SK-N-SH (cell line): ENCODE measurements around the gene GCA. TPM values are rescaled to one million over a fixed set of nuclear protein-coding genes. Genes with fewer than 3 reads are reported as not detected.

Experiments used
- CTCF ChIA-PET: fragments of 300-600, 350-600 bp; formaldehyde crosslinking; extraction: SDS; loops from one replicate; lab custom pipeline; 2021; lab: Yijun Ruan, JAX
- POLR2A ChIA-PET: fragments of 350-600 bp; sonication (Branson Sonifier 250); formaldehyde crosslinking; extraction: SDS; loops from one replicate; lab custom pipeline; 2020; ENCODE audit warnings: antibody characterized with exemption, inconsistent platforms; lab: Yijun Ruan, JAX
- DNase-seq: peaks from one replicate; pipeline ENCODE4 v3.0.0; 2012
- H2AFZ ChIP-seq: fragments of 200-600 bp; sonication (generic); 2 replicates; pipeline ENCODE4 v1.8.1; 2016; ENCODE audit warnings: antibody characterized with exemption, mild to moderate bottlenecking, low read depth
- H3F3A ChIP-seq: fragments of 200-600 bp; sonication (generic); replicated peaks from 2 replicates; pipeline ENCODE3; 2016; ENCODE audit warnings: antibody characterized with exemption, mild to moderate bottlenecking; ENCODE audit not compliant: insufficient read depth
- H3K27ac ChIP-seq, 2 experiments: fragments of 200-500 bp in 1 of 2; fragments of 200-600 bp in 1 of 2; sonication (Bioruptor generic) in 1 of 2; sonication (generic), shearing (Covaris generic) in 1 of 2; 2 replicates each; pipeline versions ENCODE4 v1.5.1 to v1.6.1; 2014 to 2016; ENCODE audit warnings: low read depth in 2 of 2, inconsistent platforms in 1 of 2, low read length in 1 of 2, mild to moderate bottlenecking in 1 of 2, mixed read lengths in 1 of 2
- H3K27me3 ChIP-seq: fragments of 200-600 bp; sonication (generic), shearing (Covaris generic); 2 replicates; pipeline ENCODE4 v1.6.1; 2016; ENCODE audit warnings: mixed run types; ENCODE audit not compliant: insufficient read depth
- H3K36me3 ChIP-seq, 2 experiments: fragments of 200-500 bp in 1 of 2; fragments of 200-600 bp in 1 of 2; sonication (Bioruptor generic) in 1 of 2; sonication (generic) in 1 of 2; replicated peaks in 1 of 2; 2 replicates each; pipeline versions ENCODE3 to v1.5.1; 2014 to 2016; ENCODE audit warnings: low read length in 1 of 2, mild to moderate bottlenecking in 1 of 2; ENCODE audit not compliant: insufficient read depth in 2 of 2, control insufficient read depth in 1 of 2
- H3K4me1 ChIP-seq, 2 experiments: fragments of 200-500 bp in 1 of 2; fragments of 200-600 bp in 1 of 2; sonication (Bioruptor generic) in 1 of 2; sonication (generic), shearing (Covaris generic) in 1 of 2; 2 replicates each; pipeline versions ENCODE4 v1.5.1 to v1.6.1; 2014 to 2016; ENCODE audit warnings: low read depth in 1 of 2, low read length in 1 of 2, mixed run types in 1 of 2; ENCODE audit not compliant: insufficient read depth in 2 of 2, control insufficient read depth in 1 of 2
- H3K4me2 ChIP-seq: fragments of 200-600 bp; sonication (generic), shearing (Covaris generic); 2 replicates; pipeline ENCODE4 v1.6.1; 2017; ENCODE audit warnings: mixed run types
- H3K4me3 ChIP-seq, 2 experiments: fragments of 200-500 bp in 1 of 2; fragments of 200-600 bp in 1 of 2; sonication (Bioruptor generic) in 1 of 2; sonication (generic), shearing (Covaris generic) in 1 of 2; 2 replicates each; pipeline versions ENCODE4 v1.5.1 to v1.8.1; 2014 to 2016; ENCODE audit warnings: low read depth in 2 of 2, inconsistent platforms in 1 of 2, low read length in 1 of 2, mild to moderate bottlenecking in 1 of 2, mixed read lengths in 1 of 2, moderate library complexity in 1 of 2
- H3K79me2 ChIP-seq: fragments of 200-600 bp; sonication (generic); 2 replicates; pipeline ENCODE4 v1.8.1; 2017; ENCODE audit warnings: mild to moderate bottlenecking; ENCODE audit not compliant: insufficient read depth
- H3K9ac ChIP-seq: fragments of 200-600 bp; sonication (generic); 2 replicates; pipeline ENCODE4 v1.6.1; 2017; ENCODE audit warnings: mixed run types
- H3K9me2 ChIP-seq: fragments of 200-600 bp; sonication (generic); 2 replicates; pipeline ENCODE4 v1.6.1; 2017; ENCODE audit warnings: mixed run types
- H3K9me3 ChIP-seq: fragments of 200-600 bp; sonication (generic); 2 replicates; pipeline ENCODE4 v1.6.1; 2017; ENCODE audit warnings: mixed run types, mild to moderate bottlenecking, moderate library complexity
- H4K20me1 ChIP-seq: fragments of 200-600 bp; sonication (generic); 2 replicates; pipeline ENCODE4 v1.6.1; 2017; ENCODE audit warnings: mild to moderate bottlenecking, mixed run types; ENCODE audit not compliant: insufficient read depth
- CTCF ChIP-seq: fragments of 200-600 bp; sonication (generic); IDR thresholded peaks from 2 replicates; pipeline ENCODE4 v1.6.1; 2017; ENCODE audit warnings: antibody characterized with exemption, mild to moderate bottlenecking, moderate library complexity
- ELF1 ChIP-seq: IDR thresholded peaks from 2 replicates; pipeline ENCODE4 v1.4.0; 2012
- FOSL2 ChIP-seq: IDR thresholded peaks from 2 replicates; pipeline ENCODE4 v1.4.0; 2012; ENCODE audit warnings: low read depth, mild to moderate bottlenecking, moderate library complexity, borderline replicate concordance
- FOXJ3 ChIP-seq: sonication (generic); formaldehyde crosslinking; IDR thresholded peaks from 2 replicates; pipeline ENCODE4 v1.5.1; 2020; ENCODE audit warnings: mild to moderate bottlenecking, missing genetic modification reagents
- MAX ChIP-seq: IDR thresholded peaks from 2 replicates; pipeline ENCODE4 v1.4.0; 2012; ENCODE audit warnings: low read depth
- MEF2A ChIP-seq: IDR thresholded peaks from 2 replicates; pipeline ENCODE4 v1.4.0; 2012; ENCODE audit warnings: low read depth, borderline replicate concordance
- NFIC ChIP-seq: IDR thresholded peaks from 2 replicates; pipeline ENCODE4 v1.4.0; 2012; ENCODE audit warnings: borderline replicate concordance
- NRF1 ChIP-seq: IDR thresholded peaks from 2 replicates; pipeline ENCODE4 v1.6.1; 2012; ENCODE audit warnings: low read depth, mild to moderate bottlenecking, low read length
- POLR2AphosphoS5 ChIP-seq: IDR thresholded peaks from 2 replicates; pipeline ENCODE4 v1.6.1; 2012; ENCODE audit warnings: low read depth, low read length
- RAD21 ChIP-seq: IDR thresholded peaks from 2 replicates; pipeline ENCODE4 v1.6.1; 2012; ENCODE audit warnings: mild to moderate bottlenecking, low read length
- RFX5 ChIP-seq: IDR thresholded peaks from 2 replicates; pipeline ENCODE4 v1.6.1; 2012; ENCODE audit warnings: mild to moderate bottlenecking, improper control_type of control experiment, low read length
- RXRA ChIP-seq: IDR thresholded peaks from 2 replicates; pipeline ENCODE4 v1.4.0; 2012; ENCODE audit warnings: low read depth, mild to moderate bottlenecking, borderline replicate concordance
- WGBS: methylation state at CpG from one replicate; pipeline ENCODE4 v1.1.6; 2017; ENCODE audit warnings: low lambda C conversion rate; 5-methylcytosine and 5-hydroxymethylcytosine counted together
- polyA plus RNA-seq, 3 experiments: library from polyadenylated mRNA; depleted of rRNA; stranded (reverse); fragments of >200 nt; gene quantifications; 2 replicates each; pipeline ENCODE4 v1.2.3, GENCODE V29; 2012
- TF ChIP-seq, protein P1 (sequence below): IDR thresholded peaks from 2 replicates; pipeline ENCODE4 v1.4.0; 2012; ENCODE audit warnings: low read depth, borderline replicate concordance
- TF ChIP-seq, protein P2 (sequence below): IDR thresholded peaks from 2 replicates; pipeline ENCODE4; 2012
- TF ChIP-seq, protein P3 (sequence below): fragments of 150-350 bp; IDR thresholded peaks from 2 replicates; pipeline ENCODE4 v1.6.1; 2016; ENCODE audit warnings: mild to moderate bottlenecking, low read depth, low read length
- TF ChIP-seq, protein P4 (sequence below): IDR thresholded peaks from 2 replicates; pipeline ENCODE4 v1.6.1; 2012; ENCODE audit warnings: mild to moderate bottlenecking, low read depth, low read length, moderate library complexity

Gene GCA
- polyA plus RNA-seq, 1 of the 3 experiments (the other 2 are of a cell fraction), result 12.2 TPM

DNA sequence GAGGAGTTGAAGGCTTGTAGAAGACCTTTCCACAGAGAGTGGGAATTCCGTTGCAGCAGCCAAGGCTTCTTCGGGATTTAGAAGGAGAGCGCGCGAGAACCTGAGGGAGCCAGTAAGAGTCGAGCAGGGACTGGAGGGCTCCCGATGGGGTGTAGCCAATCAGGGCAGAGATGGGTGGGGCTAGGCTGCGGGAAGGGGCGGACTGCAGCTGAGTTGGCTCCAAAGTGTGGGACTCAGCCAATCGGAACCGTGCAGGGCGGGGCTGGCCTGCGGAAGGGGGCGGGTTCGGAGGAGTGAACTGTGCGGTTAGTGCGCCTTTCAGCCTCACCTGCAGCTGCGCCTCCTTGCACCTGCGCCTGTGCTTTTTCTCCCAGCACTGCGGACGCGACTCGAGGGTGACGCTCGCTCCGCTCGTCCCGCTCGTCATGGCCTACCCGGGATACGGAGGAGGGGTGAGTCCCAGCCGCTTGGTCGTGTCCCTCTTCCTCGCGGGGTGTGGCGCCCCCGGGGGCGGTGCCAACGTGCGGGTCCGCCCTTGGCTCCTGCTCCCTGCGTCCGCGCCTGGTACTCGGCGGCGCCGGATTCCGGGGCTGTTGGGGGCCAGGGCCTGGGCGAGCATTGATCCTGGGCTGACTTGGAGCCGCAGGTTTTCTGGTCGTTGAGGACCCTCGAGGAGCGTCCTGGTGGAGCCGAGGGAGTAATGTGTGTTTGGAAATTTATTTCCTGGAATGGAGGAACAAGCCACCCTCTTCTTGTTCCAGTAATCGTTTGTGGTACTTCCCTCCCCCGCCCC lies at the start of gene GCA (continued):
- TF ChIP-seq, protein P1, sequence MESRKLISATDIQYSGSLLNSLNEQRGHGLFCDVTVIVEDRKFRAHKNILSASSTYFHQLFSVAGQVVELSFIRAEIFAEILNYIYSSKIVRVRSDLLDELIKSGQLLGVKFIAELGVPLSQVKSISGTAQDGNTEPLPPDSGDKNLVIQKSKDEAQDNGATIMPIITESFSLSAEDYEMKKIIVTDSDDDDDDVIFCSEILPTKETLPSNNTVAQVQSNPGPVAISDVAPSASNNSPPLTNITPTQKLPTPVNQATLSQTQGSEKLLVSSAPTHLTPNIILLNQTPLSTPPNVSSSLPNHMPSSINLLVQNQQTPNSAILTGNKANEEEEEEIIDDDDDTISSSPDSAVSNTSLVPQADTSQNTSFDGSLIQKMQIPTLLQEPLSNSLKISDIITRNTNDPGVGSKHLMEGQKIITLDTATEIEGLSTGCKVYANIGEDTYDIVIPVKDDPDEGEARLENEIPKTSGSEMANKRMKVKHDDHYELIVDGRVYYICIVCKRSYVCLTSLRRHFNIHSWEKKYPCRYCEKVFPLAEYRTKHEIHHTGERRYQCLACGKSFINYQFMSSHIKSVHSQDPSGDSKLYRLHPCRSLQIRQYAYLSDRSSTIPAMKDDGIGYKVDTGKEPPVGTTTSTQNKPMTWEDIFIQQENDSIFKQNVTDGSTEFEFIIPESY, result peak; percentile 94
- TF ChIP-seq POLR2AphosphoS5 (peak; percentile 72), FOXJ3 (CRISPR knock-in tag) (no peak), MAX (peak; percentile 15; the same call in 1 of the 2 replicates), RXRA (no peak)
- TF ChIP-seq, protein P2, sequence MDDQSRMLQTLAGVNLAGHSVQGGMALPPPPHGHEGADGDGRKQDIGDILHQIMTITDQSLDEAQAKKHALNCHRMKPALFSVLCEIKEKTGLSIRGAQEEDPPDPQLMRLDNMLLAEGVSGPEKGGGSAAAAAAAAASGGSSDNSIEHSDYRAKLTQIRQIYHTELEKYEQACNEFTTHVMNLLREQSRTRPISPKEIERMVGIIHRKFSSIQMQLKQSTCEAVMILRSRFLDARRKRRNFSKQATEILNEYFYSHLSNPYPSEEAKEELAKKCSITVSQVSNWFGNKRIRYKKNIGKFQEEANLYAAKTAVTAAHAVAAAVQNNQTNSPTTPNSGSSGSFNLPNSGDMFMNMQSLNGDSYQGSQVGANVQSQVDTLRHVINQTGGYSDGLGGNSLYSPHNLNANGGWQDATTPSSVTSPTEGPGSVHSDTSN, result no peak
- TF ChIP-seq, protein P3, sequence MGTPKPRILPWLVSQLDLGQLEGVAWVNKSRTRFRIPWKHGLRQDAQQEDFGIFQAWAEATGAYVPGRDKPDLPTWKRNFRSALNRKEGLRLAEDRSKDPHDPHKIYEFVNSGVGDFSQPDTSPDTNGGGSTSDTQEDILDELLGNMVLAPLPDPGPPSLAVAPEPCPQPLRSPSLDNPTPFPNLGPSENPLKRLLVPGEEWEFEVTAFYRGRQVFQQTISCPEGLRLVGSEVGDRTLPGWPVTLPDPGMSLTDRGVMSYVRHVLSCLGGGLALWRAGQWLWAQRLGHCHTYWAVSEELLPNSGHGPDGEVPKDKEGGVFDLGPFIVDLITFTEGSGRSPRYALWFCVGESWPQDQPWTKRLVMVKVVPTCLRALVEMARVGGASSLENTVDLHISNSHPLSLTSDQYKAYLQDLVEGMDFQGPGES, result no peak; the same call in 1 of the 2 replicates

GRCh38 chr2:162295009-162295408 lies 48.9 kb upstream of the GCA start:
- Histone ChIP-seq H3K9ac (no peak overlapping the region), H2AFZ (no peak overlapping the region), H3K79me2 (no peaks in the 10 kb centered on the region), H3K4me3 (no peak overlapping the region), H3K36me3 (peaks cover 0 to 3% of the 10 kb centered on the region in 2 experiments), H3K9me3 (no peaks in the 10 kb centered on the region), H4K20me1 (no peaks in the 10 kb centered on the region), H3K27ac (no peak overlapping the region), H3K4me2 (no peak overlapping the region), H3K27me3 (no peaks in the 10 kb centered on the region), H3K9me2 (no peaks in the 10 kb centered on the region), H3F3A (peaks cover 11% of the 10 kb centered on the region), H3K4me1 (peaks cover 0 to 11% of the 10 kb centered on the region in 2 experiments; a peak in 2 of 4 replicates)
- no peak for DNase-seq
- 70% methylated on average over 2 of the region's 2 CpGs for WGBS
- ChIA-PET CTCF (interaction anchor here (1.3 to 9.4 kb wide), 2 partner anchors 74 to 142 kb away, joined by 4 to 104 read pairs; no protein-coding TSS in a partner anchor), POLR2A (no interaction called here)
- TF ChIP-seq NRF1 (no peak), RAD21 (no peak), MEF2A (no peak), RFX5 (no peak), FOSL2 (no peak), ELF1 (no peak), CTCF (no peak), NFIC (no peak)
- TF ChIP-seq, protein P2, result no peak
- TF ChIP-seq, protein P4, sequence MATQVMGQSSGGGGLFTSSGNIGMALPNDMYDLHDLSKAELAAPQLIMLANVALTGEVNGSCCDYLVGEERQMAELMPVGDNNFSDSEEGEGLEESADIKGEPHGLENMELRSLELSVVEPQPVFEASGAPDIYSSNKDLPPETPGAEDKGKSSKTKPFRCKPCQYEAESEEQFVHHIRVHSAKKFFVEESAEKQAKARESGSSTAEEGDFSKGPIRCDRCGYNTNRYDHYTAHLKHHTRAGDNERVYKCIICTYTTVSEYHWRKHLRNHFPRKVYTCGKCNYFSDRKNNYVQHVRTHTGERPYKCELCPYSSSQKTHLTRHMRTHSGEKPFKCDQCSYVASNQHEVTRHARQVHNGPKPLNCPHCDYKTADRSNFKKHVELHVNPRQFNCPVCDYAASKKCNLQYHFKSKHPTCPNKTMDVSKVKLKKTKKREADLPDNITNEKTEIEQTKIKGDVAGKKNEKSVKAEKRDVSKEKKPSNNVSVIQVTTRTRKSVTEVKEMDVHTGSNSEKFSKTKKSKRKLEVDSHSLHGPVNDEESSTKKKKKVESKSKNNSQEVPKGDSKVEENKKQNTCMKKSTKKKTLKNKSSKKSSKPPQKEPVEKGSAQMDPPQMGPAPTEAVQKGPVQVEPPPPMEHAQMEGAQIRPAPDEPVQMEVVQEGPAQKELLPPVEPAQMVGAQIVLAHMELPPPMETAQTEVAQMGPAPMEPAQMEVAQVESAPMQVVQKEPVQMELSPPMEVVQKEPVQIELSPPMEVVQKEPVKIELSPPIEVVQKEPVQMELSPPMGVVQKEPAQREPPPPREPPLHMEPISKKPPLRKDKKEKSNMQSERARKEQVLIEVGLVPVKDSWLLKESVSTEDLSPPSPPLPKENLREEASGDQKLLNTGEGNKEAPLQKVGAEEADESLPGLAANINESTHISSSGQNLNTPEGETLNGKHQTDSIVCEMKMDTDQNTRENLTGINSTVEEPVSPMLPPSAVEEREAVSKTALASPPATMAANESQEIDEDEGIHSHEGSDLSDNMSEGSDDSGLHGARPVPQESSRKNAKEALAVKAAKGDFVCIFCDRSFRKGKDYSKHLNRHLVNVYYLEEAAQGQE, result no peak
- TF ChIP-seq, protein P3, result no peak
